GM19328 (cell line): ENCODE data around the gene SLC2A10.

ENCODE experiments used
- ATAC-seq: cut with Tn5 transposase; IDR thresholded peaks from one replicate; pipeline ENCODE4 v1.9.1; 2021; ENCODE audit warnings: mild to moderate bottlenecking, moderate library complexity; ENCODE audit not compliant: unreplicated experiment

The SLC2A10 gene

GRCh38 chr20:46758929-46759669, 49.6 kb downstream of the SLC2A10 start:
- no peak for ATAC-seq

- no peak for ATAC-seq
These were observed 52.1 kb downstream of the SLC2A10 start for GRCh38 chr20:46761566-46761965.

- no peak for ATAC-seq
These were observed 54.6 kb downstream of the SLC2A10 start for GRCh38 chr20:46764068-46764467.

- no peak for ATAC-seq
These were observed 56.2 kb downstream of the SLC2A10 start for GRCh38 chr20:46765506-46766120.

- ATAC-seq, result no peak
These were observed 57.8 kb downstream of the SLC2A10 start for GRCh38 chr20:46767127-46767761.

GRCh38 chr20:46770330-46771194, 61.1 kb downstream of the SLC2A10 start:
- ATAC-seq, result no peak

- ATAC-seq, result no peak
These were observed 61.7 kb downstream of the SLC2A10 start for GRCh38 chr20:46771195-46771588.

GRCh38 chr20:46772901-46773300, 63.5 kb downstream of the SLC2A10 start:
- no peak for ATAC-seq

GRCh38 chr20:46773680-46774079, 64.2 kb downstream of the SLC2A10 start:
- no peak for ATAC-seq

GRCh38 chr20:46774236-46774635, 64.8 kb downstream of the SLC2A10 start:
- no peak for ATAC-seq

- no peak for ATAC-seq
These were observed 65.6 kb downstream of the SLC2A10 start for GRCh38 chr20:46774943-46775560.

- ATAC-seq, result no peak
These were observed 66.4 kb downstream of the SLC2A10 start for GRCh38 chr20:46775806-46776205.

- ATAC-seq, result no peak
These were observed 67.9 kb downstream of the SLC2A10 start for GRCh38 chr20:46777331-46777730.

- ATAC-seq, result no peak
These were observed 70.4 kb downstream of the SLC2A10 start for GRCh38 chr20:46779831-46780230.

- ATAC-seq, result no peak
These were observed 75.1 kb downstream of the SLC2A10 start for GRCh38 chr20:46784436-46785127.
